Gastrocnemius medialis (tissue), 4 donors: Measurements from ENCODE around the gene GAD2. TPM values are rescaled to one million over a fixed set of nuclear protein-coding genes. Genes with fewer than 3 reads are reported as not detected.

Experiments
- ATAC-seq, 2 donors: fragments of 150-250 bp; one replicate each; pipeline ENCODE4 v1.9.1; 2016
- DNase-seq, 2 donors: peaks; one replicate each; pipeline ENCODE4 v3.0.0-alpha.2; 2019
- H3K27ac ChIP-seq, 4 donors: fragments of 200-600 bp; sonication (generic); 1 replicate in 1 of 4; 2 replicates in 3 of 4; pipeline ENCODE4 v1.5.1; 2016 to 2018; ENCODE audit warnings: mild to moderate bottlenecking in 2 of 4, moderate library complexity in 1 of 4
- H3K27me3 ChIP-seq, 3 donors: fragments of 200-600 bp; sonication (generic) in 2 of 3; 1 replicate in 1 of 3; 2 replicates in 2 of 3; pipeline versions ENCODE4 v1.5.1 to v1.6.0; 2016 to 2019; ENCODE audit warnings: mild to moderate bottlenecking in 1 of 3, moderate library complexity in 1 of 3
- H3K36me3 ChIP-seq, 2 donors: fragments of 200-600 bp; sonication (generic) in 1 of 2; one replicate each; pipeline ENCODE4 v1.5.1; 2017 to 2018
- H3K4me1 ChIP-seq, 2 donors: fragments of 200-600 bp; sonication (generic) in 1 of 2; one replicate each; pipeline ENCODE4 v1.5.1; 2016 to 2017; ENCODE audit warnings: mild to moderate bottlenecking in 2 of 2
- H3K4me3 ChIP-seq, 4 donors: fragments of 200-600 bp; sonication (generic) in 3 of 4; 1 replicate in 1 of 4; 2 replicates in 3 of 4; pipeline ENCODE4 v1.5.1; 2016 to 2019; ENCODE audit warnings: mild to moderate bottlenecking in 2 of 4
- H3K9me3 ChIP-seq, 3 donors: fragments of 200-600 bp; sonication (generic) in 2 of 3; 1 replicate in 1 of 3; 2 replicates in 2 of 3; pipeline ENCODE4 v1.5.1; 2016 to 2019
- CTCF ChIP-seq, 5 experiments: fragments of 450-650 bp in 3 of 5; fragments of 200-600 bp in 2 of 5; sonication (generic) in 2 of 5; IDR thresholded peaks in 4 of 5; conservative IDR thresholded peaks in 1 of 5; 1 replicate in 4 of 5; 2 replicates in 1 of 5; pipeline ENCODE4 v1.5.1; 2016 to 2019; ENCODE audit warnings: antibody characterized with exemption in 5 of 5, mild to moderate bottlenecking in 3 of 5, moderate library complexity in 3 of 5
- POLR2A ChIP-seq, 2 donors: fragments of 450-650 bp; IDR thresholded peaks; one replicate each; pipeline ENCODE4 v1.6.1; 2017; ENCODE audit warnings: antibody characterized with exemption in 2 of 2, mild to moderate bottlenecking in 2 of 2, moderate library complexity in 2 of 2
- in situ Hi-C, 4 donors: fragments of 200-750 bp; cut with MboI; loops; one replicate each; pipeline versions ENCODE4 v1.15.0 to v1.8.0; 2017; ENCODE audit warnings: low sequenced_read_pairs in 4 of 4
- intact Hi-C: fragments of 100-400 bp; cut with DNase I; formaldehyde crosslinking; loops from one replicate; pipeline ENCODE4 v1.15.1; 2023; ENCODE audit warnings: low total_unique reads
- total RNA-seq, 4 donors: library from RNA; depleted of rRNA; stranded (reverse); fragments of >200 nt; gene quantifications; one replicate each; pipeline versions ENCODE4 v1.1.0 to v1.2.3, GENCODE V29; 2016

GAD2 gene
- total RNA-seq, 4 donors from 2014 or later = not detected

GRCh38 chr10:26194275-26194674 lies 22.3 kb upstream of the GAD2 start:
- in situ Hi-C loops (no loop called here), intact Hi-C loops (no loop called here)
- ATAC-seq = no peak
- no peaks in the 10 kb centered on the region for H3K27me3 ChIP-seq
- H3K4me3 ChIP-seq = no peak overlapping the region
- no peaks in the 10 kb centered on the region for H3K9me3 ChIP-seq
- DNase-seq = no peak
- H3K27ac ChIP-seq = no peak overlapping the region
- H3K36me3 ChIP-seq = no peaks in the 10 kb centered on the region
- H3K4me1 ChIP-seq = no peaks in the 10 kb centered on the region
- TF ChIP-seq CTCF (IDR thresholded peaks at IDR 0.05 in 4 of 5, conservative IDR thresholded peaks at IDR 0.05 in 1 of 5) (no peak), POLR2A (IDR thresholded peaks at IDR 0.05) (no peak)

GRCh38 chr10:26197248-26197647 lies 19.3 kb upstream of the GAD2 start:
- no peaks in the 10 kb centered on the region for H3K4me1 ChIP-seq
- in situ Hi-C loops = no loop called here
- ATAC-seq = no peak

GRCh38 chr10:26198119-26198518 lies 18.5 kb upstream of the GAD2 start:
- TF ChIP-seq POLR2A (IDR thresholded peaks at IDR 0.05) (no peak), CTCF (IDR thresholded peaks at IDR 0.05 in 4 of 5, conservative IDR thresholded peaks at IDR 0.05 in 1 of 5) (no peak)
- in situ Hi-C loops = no loop called here
- no peak for ATAC-seq

More at GRCh38 chr10:26197248-26197647, 19.3 kb upstream of the GAD2 start:
- intact Hi-C loops = no loop called here
- Histone ChIP-seq H3K27me3 (no peaks in the 10 kb centered on the region), H3K9me3 (no peaks in the 10 kb centered on the region), H3K27ac (no peak overlapping the region), H3K36me3 (no peaks in the 10 kb centered on the region), H3K4me3 (no peak overlapping the region)
- DNase-seq = no peak
- no peak for TF ChIP-seq POLR2A (IDR thresholded peaks at IDR 0.05)
- no peak for TF ChIP-seq CTCF (IDR thresholded peaks at IDR 0.05 in 4 of 5, conservative IDR thresholded peaks at IDR 0.05 in 1 of 5)

GRCh38 chr10:26199841-26200240 lies 16.7 kb upstream of the GAD2 start:
- in situ Hi-C loops (no loop called here), intact Hi-C loops (no loop called here)
- ATAC-seq (no peak), DNase-seq (no peak)
- no peaks in the 10 kb centered on the region for H3K4me1 ChIP-seq
- H3K27me3 ChIP-seq = no peaks in the 10 kb centered on the region
- no peak overlapping the region for H3K27ac ChIP-seq
- H3K9me3 ChIP-seq = no peaks in the 10 kb centered on the region
- H3K36me3 ChIP-seq = no peaks in the 10 kb centered on the region
- no peak overlapping the region for H3K4me3 ChIP-seq
- TF ChIP-seq CTCF (IDR thresholded peaks at IDR 0.05 in 4 of 5, conservative IDR thresholded peaks at IDR 0.05 in 1 of 5) = no peak
- no peak for TF ChIP-seq POLR2A (IDR thresholded peaks at IDR 0.05)

More at GRCh38 chr10:26198119-26198518, 18.5 kb upstream of the GAD2 start:
- Histone ChIP-seq H3K4me1 (no peaks in the 10 kb centered on the region), H3K9me3 (no peaks in the 10 kb centered on the region), H3K27ac (no peak overlapping the region), H3K27me3 (no peaks in the 10 kb centered on the region), H3K36me3 (no peaks in the 10 kb centered on the region), H3K4me3 (no peak overlapping the region)
- DNase-seq = no peak
- intact Hi-C loops = no loop called here

- intact Hi-C loops = no loop called here
- Histone ChIP-seq H3K9me3 (no peaks in the 10 kb centered on the region), H3K27ac (no peak overlapping the region), H3K4me3 (no peak overlapping the region), H3K36me3 (no peaks in the 10 kb centered on the region), H3K27me3 (no peaks in the 10 kb centered on the region), H3K4me1 (no peaks in the 10 kb centered on the region)
- TF ChIP-seq CTCF (IDR thresholded peaks at IDR 0.05 in 4 of 5, conservative IDR thresholded peaks at IDR 0.05 in 1 of 5) = no peak
- no peak for TF ChIP-seq POLR2A (IDR thresholded peaks at IDR 0.05)
- in situ Hi-C loops = no loop called here
- no peak for DNase-seq
- no peak for ATAC-seq
Measured at GRCh38 chr10:26205223-26205622, 11.4 kb upstream of the GAD2 start.
